HEK293 (cell line): ENCODE data around the gene THSD4.

Experiments used
- CTCF ChIA-PET: fragments of 350-600 bp; formaldehyde crosslinking; extraction: SDS; loops from one replicate; lab custom pipeline; 2021; ENCODE audit warnings: antibody characterized with exemption; lab: Yijun Ruan, JAX
- POLR2A ChIA-PET: fragments of 300-600 bp; formaldehyde crosslinking; extraction: SDS; loops from one replicate; lab custom pipeline; 2020; ENCODE audit warnings: antibody characterized with exemption, inconsistent platforms; lab: Yijun Ruan, JAX
- H3K27ac ChIP-seq: fragments of 200-500 bp; sonication (Bioruptor generic); 2 replicates; pipeline ENCODE4 v1.5.1; 2014; ENCODE audit warnings: low read depth, low read length, control low read depth, inconsistent platforms; ENCODE audit errors: extremely low read depth
- H3K36me3 ChIP-seq, 2 experiments: fragments of 200-500 bp in 1 of 2; sonication (Bioruptor generic) in 1 of 2; 1 replicate in 1 of 2; 2 replicates in 1 of 2; pipeline ENCODE4 v1.5.1; 2014 to 2017; ENCODE audit warnings: inconsistent platforms in 2 of 2, low read length in 2 of 2; ENCODE audit not compliant: control insufficient read depth in 2 of 2, insufficient read depth in 1 of 2
- H3K4me1 ChIP-seq: fragments of 200-500 bp; sonication (Bioruptor generic); 2 replicates; pipeline ENCODE4 v1.5.1; 2014; ENCODE audit warnings: mild to moderate bottlenecking, low read length, inconsistent platforms; ENCODE audit not compliant: control insufficient read depth, insufficient read depth
- H3K4me3 ChIP-seq: 2 replicates; pipeline ENCODE4 v1.5.1; 2011; ENCODE audit warnings: low read depth, mild to moderate bottlenecking, control low read depth, low read length, moderate library complexity
- H3K9me3 ChIP-seq: fragments of 200-500 bp; sonication (Bioruptor generic); 2 replicates; pipeline ENCODE4 v1.5.1; 2014; ENCODE audit warnings: low read depth, low read length, inconsistent platforms; ENCODE audit not compliant: control insufficient read depth, insufficient read depth
- HOXC10 ChIP-seq: sonication (generic); formaldehyde crosslinking; IDR thresholded peaks from 2 replicates; pipeline ENCODE4 v1.8.1; 2023; ENCODE audit warnings: mild to moderate bottlenecking, missing genetic modification reagents
- ZNF132 ChIP-seq: fragments of 450-650 bp; formaldehyde crosslinking; IDR thresholded peaks from 2 replicates; pipeline ENCODE4 v1.5.1; 2017; ENCODE audit warnings: missing biosample characterization, missing genetic modification characterization, borderline replicate concordance
- ZNF133 ChIP-seq: fragments of 450-650 bp; formaldehyde crosslinking; IDR thresholded peaks from 2 replicates; pipeline ENCODE4 v1.5.1; 2016; ENCODE audit warnings: missing biosample characterization, missing genetic modification characterization
- ZNF155 ChIP-seq: fragments of 450-650 bp; formaldehyde crosslinking; IDR thresholded peaks from 2 replicates; pipeline ENCODE4 v1.5.1; 2016; ENCODE audit warnings: missing biosample characterization, missing genetic modification characterization
- ZNF16 ChIP-seq: fragments of 450-650 bp; formaldehyde crosslinking; IDR thresholded peaks from 2 replicates; pipeline ENCODE4 v1.5.1; 2016; ENCODE audit warnings: low read depth, missing biosample characterization, missing genetic modification characterization
- ZNF202 ChIP-seq: fragments of 450-650 bp; formaldehyde crosslinking; IDR thresholded peaks from 2 replicates; pipeline ENCODE4 v1.5.1; 2016; ENCODE audit warnings: missing biosample characterization, missing genetic modification characterization, borderline replicate concordance
- ZNF23 ChIP-seq: fragments of 450-650 bp; formaldehyde crosslinking; IDR thresholded peaks from 2 replicates; pipeline ENCODE4 v1.5.1; 2016; ENCODE audit warnings: missing biosample characterization, missing genetic modification characterization, borderline replicate concordance
- ZNF266 ChIP-seq: fragments of 450-650 bp; formaldehyde crosslinking; IDR thresholded peaks from 2 replicates; pipeline ENCODE4 v1.5.1; 2016; ENCODE audit warnings: missing biosample characterization, missing genetic modification characterization, low read depth
- ZNF335 ChIP-seq: fragments of 450-650 bp; formaldehyde crosslinking; conservative IDR thresholded peaks from 2 replicates; pipeline ENCODE4 v1.5.1; 2016; ENCODE audit warnings: missing biosample characterization, missing genetic modification characterization
- ZNF394 ChIP-seq: fragments of 450-650 bp; formaldehyde crosslinking; IDR thresholded peaks from 2 replicates; pipeline ENCODE4 v1.5.1; 2016; ENCODE audit warnings: missing biosample characterization, missing genetic modification characterization, mild to moderate bottlenecking, moderate library complexity, borderline replicate concordance
- ZNF416 ChIP-seq: fragments of 450-650 bp; formaldehyde crosslinking; IDR thresholded peaks from 2 replicates; pipeline ENCODE4 v1.5.1; 2016; ENCODE audit warnings: missing biosample characterization, missing genetic modification characterization
- ZNF664 ChIP-seq: fragments of 450-650 bp; formaldehyde crosslinking; IDR thresholded peaks from 2 replicates; pipeline ENCODE4 v1.5.1; 2016; ENCODE audit warnings: missing biosample characterization, missing genetic modification characterization
- ZNF670 ChIP-seq: fragments of 450-650 bp; formaldehyde crosslinking; IDR thresholded peaks from 2 replicates; pipeline ENCODE4 v1.5.1; 2016; ENCODE audit warnings: missing biosample characterization, missing genetic modification characterization, low read depth
- TF ChIP-seq, protein P1 (sequence below): fragments of 450-650 bp; formaldehyde crosslinking; IDR thresholded peaks from 2 replicates; pipeline ENCODE4 v1.5.1; 2017; ENCODE audit warnings: missing biosample characterization, missing genetic modification characterization
- TF ChIP-seq, protein P2 (sequence below): fragments of 450-650 bp; formaldehyde crosslinking; IDR thresholded peaks from 2 replicates; pipeline ENCODE4 v1.5.1; 2016; ENCODE audit warnings: missing biosample characterization, missing genetic modification characterization, low read depth
- TF ChIP-seq, protein P3 (sequence below): fragments of 450-650 bp; formaldehyde crosslinking; IDR thresholded peaks from 2 replicates; pipeline ENCODE4 v1.5.1; 2016; ENCODE audit warnings: missing biosample characterization, missing genetic modification characterization
- TF ChIP-seq, protein P4 (sequence below): fragments of 450-650 bp; formaldehyde crosslinking; IDR thresholded peaks from 2 replicates; pipeline ENCODE4 v1.5.1; 2016; ENCODE audit warnings: missing biosample characterization, missing genetic modification characterization, borderline replicate concordance
- TF ChIP-seq, protein P5 (sequence below): fragments of 450-650 bp; formaldehyde crosslinking; IDR thresholded peaks from 2 replicates; pipeline ENCODE4 v1.5.1; 2016; ENCODE audit warnings: missing biosample characterization, missing genetic modification characterization
- TF ChIP-seq, protein P6 (sequence below): fragments of 450-650 bp; formaldehyde crosslinking; IDR thresholded peaks from 2 replicates; pipeline ENCODE4 v1.5.1; 2016; ENCODE audit warnings: missing biosample characterization, missing genetic modification characterization

THSD4 gene

DNA sequence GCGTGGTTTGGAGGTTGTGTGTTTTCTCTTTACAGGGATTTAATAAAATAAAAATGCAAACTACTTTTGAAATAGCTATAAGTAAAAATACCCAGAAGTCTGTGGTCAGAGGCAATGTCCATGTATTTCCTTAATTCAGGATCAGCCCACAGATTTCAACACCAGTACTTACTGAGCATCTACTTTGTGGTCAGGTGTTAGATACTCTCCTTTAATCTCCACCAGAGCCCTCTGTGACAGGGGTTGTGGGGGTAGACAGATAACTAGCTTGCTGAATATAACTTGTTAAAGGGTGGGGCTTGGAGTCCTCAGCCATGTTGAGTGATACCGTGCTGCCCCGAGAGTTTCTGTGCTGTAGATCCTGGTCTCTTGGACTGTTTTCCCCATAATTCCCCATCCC lies 451.0 kb downstream of the THSD4 start:
- no peaks in the 10 kb centered on the region for H3K9me3 ChIP-seq
- no peaks in the 10 kb centered on the region for H3K36me3 ChIP-seq
- peaks cover 6% of the 10 kb centered on the region; the same call in 1 of the 2 replicates for H3K4me1 ChIP-seq
- TF ChIP-seq, protein P1, sequence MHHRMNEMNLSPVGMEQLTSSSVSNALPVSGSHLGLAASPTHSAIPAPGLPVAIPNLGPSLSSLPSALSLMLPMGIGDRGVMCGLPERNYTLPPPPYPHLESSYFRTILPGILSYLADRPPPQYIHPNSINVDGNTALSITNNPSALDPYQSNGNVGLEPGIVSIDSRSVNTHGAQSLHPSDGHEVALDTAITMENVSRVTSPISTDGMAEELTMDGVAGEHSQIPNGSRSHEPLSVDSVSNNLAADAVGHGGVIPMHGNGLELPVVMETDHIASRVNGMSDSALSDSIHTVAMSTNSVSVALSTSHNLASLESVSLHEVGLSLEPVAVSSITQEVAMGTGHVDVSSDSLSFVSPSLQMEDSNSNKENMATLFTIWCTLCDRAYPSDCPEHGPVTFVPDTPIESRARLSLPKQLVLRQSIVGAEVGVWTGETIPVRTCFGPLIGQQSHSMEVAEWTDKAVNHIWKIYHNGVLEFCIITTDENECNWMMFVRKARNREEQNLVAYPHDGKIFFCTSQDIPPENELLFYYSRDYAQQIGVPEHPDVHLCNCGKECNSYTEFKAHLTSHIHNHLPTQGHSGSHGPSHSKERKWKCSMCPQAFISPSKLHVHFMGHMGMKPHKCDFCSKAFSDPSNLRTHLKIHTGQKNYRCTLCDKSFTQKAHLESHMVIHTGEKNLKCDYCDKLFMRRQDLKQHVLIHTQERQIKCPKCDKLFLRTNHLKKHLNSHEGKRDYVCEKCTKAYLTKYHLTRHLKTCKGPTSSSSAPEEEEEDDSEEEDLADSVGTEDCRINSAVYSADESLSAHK (tag by site-specific recombination): no peak
- TF ChIP-seq ZNF670 (tag by site-specific recombination) (no peak), ZNF664 (tag by site-specific recombination) (peak; percentile 24; the same call in 1 of the 2 replicates), ZNF133 (no peak)
- H3K27ac ChIP-seq: no peak overlapping the region
- POLR2A ChIA-PET: no interaction called here
- CTCF ChIA-PET: interaction anchor here (0.7 to 1.2 kb wide), 2 partner anchors 9 to 178 kb away, joined by 3 to 9 read pairs; no protein-coding TSS in a partner anchor
- no peak overlapping the region for H3K4me3 ChIP-seq

DNA sequence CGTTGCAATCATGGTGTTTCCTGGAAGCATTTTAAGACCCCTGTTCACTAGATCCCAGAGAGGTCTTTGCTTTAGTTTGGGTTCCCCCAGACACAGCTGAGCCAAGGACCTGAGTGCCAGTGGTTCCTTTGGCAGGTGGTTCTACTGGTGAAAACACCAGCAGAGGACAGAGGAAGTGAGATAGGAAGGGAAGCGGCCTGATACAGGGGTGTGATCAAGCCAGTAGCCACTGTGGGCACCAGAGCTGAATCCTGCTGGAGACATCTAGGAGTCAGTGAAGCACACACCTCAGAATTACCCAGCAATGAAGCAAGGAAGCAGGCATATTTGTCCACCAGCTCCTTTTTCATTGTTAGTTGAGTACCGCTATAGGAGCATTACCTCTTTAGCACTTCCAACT lies 451.9 kb downstream of the THSD4 start:
- ChIA-PET CTCF (interaction anchor here (0.7 to 1.2 kb wide), 6 partner anchors 8 to 1143 kb away, joined by 3 to 4 read pairs (median 3); no protein-coding TSS in a partner anchor), POLR2A (no interaction called here)
- H3K36me3 ChIP-seq: no peaks in the 10 kb centered on the region
- no peaks in the 10 kb centered on the region for H3K9me3 ChIP-seq
- no peak overlapping the region for H3K4me3 ChIP-seq
- peaks cover 6% of the 10 kb centered on the region; the same call in 1 of the 2 replicates for H3K4me1 ChIP-seq
- H3K27ac ChIP-seq: no peak overlapping the region
- TF ChIP-seq ZNF16 (tag by site-specific recombination): no peak
- TF ChIP-seq ZNF416 (tag by site-specific recombination): no peak
- TF ChIP-seq, protein P2, sequence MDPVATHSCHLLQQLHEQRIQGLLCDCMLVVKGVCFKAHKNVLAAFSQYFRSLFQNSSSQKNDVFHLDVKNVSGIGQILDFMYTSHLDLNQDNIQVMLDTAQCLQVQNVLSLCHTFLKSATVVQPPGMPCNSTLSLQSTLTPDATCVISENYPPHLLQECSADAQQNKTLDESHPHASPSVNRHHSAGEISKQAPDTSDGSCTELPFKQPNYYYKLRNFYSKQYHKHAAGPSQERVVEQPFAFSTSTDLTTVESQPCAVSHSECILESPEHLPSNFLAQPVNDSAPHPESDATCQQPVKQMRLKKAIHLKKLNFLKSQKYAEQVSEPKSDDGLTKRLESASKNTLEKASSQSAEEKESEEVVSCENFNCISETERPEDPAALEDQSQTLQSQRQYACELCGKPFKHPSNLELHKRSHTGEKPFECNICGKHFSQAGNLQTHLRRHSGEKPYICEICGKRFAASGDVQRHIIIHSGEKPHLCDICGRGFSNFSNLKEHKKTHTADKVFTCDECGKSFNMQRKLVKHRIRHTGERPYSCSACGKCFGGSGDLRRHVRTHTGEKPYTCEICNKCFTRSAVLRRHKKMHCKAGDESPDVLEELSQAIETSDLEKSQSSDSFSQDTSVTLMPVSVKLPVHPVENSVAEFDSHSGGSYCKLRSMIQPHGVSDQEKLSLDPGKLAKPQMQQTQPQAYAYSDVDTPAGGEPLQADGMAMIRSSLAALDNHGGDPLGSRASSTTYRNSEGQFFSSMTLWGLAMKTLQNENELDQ (tag by site-specific recombination): no peak
- TF ChIP-seq, protein P3, sequence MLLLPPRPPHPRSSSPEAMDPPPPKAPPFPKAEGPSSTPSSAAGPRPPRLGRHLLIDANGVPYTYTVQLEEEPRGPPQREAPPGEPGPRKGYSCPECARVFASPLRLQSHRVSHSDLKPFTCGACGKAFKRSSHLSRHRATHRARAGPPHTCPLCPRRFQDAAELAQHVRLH (tag by site-specific recombination): no peak
- TF ChIP-seq ZNF155: no peak
- no peak for TF ChIP-seq ZNF335 (tag by site-specific recombination)
- TF ChIP-seq ZNF266: no peak
- TF ChIP-seq, protein P4, sequence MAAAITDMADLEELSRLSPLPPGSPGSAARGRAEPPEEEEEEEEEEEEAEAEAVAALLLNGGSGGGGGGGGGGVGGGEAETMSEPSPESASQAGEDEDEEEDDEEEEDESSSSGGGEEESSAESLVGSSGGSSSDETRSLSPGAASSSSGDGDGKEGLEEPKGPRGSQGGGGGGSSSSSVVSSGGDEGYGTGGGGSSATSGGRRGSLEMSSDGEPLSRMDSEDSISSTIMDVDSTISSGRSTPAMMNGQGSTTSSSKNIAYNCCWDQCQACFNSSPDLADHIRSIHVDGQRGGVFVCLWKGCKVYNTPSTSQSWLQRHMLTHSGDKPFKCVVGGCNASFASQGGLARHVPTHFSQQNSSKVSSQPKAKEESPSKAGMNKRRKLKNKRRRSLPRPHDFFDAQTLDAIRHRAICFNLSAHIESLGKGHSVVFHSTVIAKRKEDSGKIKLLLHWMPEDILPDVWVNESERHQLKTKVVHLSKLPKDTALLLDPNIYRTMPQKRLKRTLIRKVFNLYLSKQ (tag by site-specific recombination): no peak
- no peak for TF ChIP-seq ZNF132 (tag by site-specific recombination)
- TF ChIP-seq, protein P5, sequence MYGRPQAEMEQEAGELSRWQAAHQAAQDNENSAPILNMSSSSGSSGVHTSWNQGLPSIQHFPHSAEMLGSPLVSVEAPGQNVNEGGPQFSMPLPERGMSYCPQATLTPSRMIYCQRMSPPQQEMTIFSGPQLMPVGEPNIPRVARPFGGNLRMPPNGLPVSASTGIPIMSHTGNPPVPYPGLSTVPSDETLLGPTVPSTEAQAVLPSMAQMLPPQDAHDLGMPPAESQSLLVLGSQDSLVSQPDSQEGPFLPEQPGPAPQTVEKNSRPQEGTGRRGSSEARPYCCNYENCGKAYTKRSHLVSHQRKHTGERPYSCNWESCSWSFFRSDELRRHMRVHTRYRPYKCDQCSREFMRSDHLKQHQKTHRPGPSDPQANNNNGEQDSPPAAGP (tag by site-specific recombination): no peak
- TF ChIP-seq HOXC10: no peak
- no peak for TF ChIP-seq ZNF394 (tag by site-specific recombination)
- no peak for TF ChIP-seq ZNF23
- no peak for TF ChIP-seq ZNF202 (tag by site-specific recombination)
- TF ChIP-seq, protein P6, sequence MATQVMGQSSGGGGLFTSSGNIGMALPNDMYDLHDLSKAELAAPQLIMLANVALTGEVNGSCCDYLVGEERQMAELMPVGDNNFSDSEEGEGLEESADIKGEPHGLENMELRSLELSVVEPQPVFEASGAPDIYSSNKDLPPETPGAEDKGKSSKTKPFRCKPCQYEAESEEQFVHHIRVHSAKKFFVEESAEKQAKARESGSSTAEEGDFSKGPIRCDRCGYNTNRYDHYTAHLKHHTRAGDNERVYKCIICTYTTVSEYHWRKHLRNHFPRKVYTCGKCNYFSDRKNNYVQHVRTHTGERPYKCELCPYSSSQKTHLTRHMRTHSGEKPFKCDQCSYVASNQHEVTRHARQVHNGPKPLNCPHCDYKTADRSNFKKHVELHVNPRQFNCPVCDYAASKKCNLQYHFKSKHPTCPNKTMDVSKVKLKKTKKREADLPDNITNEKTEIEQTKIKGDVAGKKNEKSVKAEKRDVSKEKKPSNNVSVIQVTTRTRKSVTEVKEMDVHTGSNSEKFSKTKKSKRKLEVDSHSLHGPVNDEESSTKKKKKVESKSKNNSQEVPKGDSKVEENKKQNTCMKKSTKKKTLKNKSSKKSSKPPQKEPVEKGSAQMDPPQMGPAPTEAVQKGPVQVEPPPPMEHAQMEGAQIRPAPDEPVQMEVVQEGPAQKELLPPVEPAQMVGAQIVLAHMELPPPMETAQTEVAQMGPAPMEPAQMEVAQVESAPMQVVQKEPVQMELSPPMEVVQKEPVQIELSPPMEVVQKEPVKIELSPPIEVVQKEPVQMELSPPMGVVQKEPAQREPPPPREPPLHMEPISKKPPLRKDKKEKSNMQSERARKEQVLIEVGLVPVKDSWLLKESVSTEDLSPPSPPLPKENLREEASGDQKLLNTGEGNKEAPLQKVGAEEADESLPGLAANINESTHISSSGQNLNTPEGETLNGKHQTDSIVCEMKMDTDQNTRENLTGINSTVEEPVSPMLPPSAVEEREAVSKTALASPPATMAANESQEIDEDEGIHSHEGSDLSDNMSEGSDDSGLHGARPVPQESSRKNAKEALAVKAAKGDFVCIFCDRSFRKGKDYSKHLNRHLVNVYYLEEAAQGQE: no peak
